Neural progenitor cell (in vitro differentiated cells): ENCODE data around the gene ZNF512. TPM values are rescaled to one million over a fixed set of nuclear protein-coding genes. Genes with fewer than 3 reads are reported as not detected.

Source experiments
- DNase-seq: peaks from one replicate; pipeline ENCODE4 v3.0.0-alpha.2; 2016; ENCODE audit warnings: low spot score
- H2AFZ ChIP-seq: fragments of 200-600 bp; sonication (generic); replicated peaks from 2 replicates; pipeline ENCODE4 v1.6.1; 2016; ENCODE audit warnings: antibody characterized with exemption
- H3F3A ChIP-seq: fragments of 200-600 bp; sonication (generic); 2 replicates; pipeline ENCODE4 v1.6.1; 2016; ENCODE audit warnings: antibody characterized with exemption, low read depth
- H3K27ac ChIP-seq: fragments of 200-600 bp; sonication (generic); 2 replicates; pipeline ENCODE4 v1.5.1; 2016; ENCODE audit warnings: mild to moderate bottlenecking
- H3K27me3 ChIP-seq: fragments of 200-600 bp; sonication (generic); 2 replicates; pipeline ENCODE4 v1.6.1; 2016; ENCODE audit warnings: mild to moderate bottlenecking, moderate library complexity
- H3K36me3 ChIP-seq: fragments of 200-600 bp; sonication (generic); 2 replicates; pipeline ENCODE4 v1.5.1; 2016
- H3K4me1 ChIP-seq: fragments of 200-600 bp; sonication (generic); 2 replicates; pipeline ENCODE4 v1.6.1; 2016; ENCODE audit warnings: mixed run types
- H3K4me2 ChIP-seq: fragments of 200-600 bp; sonication (generic); 2 replicates; pipeline ENCODE4 v1.6.1; 2016
- H3K4me3 ChIP-seq: fragments of 200-600 bp; sonication (generic); 2 replicates; pipeline ENCODE4 v1.5.1; 2016
- H3K79me2 ChIP-seq: fragments of 200-600 bp; sonication (generic); 2 replicates; pipeline ENCODE4 v1.6.1; 2016; ENCODE audit warnings: low read depth
- H3K9ac ChIP-seq: fragments of 200-600 bp; sonication (generic); 2 replicates; pipeline ENCODE4 v1.6.1; 2016
- H3K9me3 ChIP-seq: fragments of 200-600 bp; sonication (generic); 2 replicates; pipeline ENCODE4 v1.5.1; 2016; ENCODE audit warnings: low read depth
- H4K20me1 ChIP-seq: fragments of 200-600 bp; sonication (generic); 2 replicates; pipeline ENCODE4 v1.6.1; 2016; ENCODE audit warnings: low read depth
- H3K27ac Mint-ChIP-seq: 3 replicates; pipeline ENCODE4 v1.8.0; 2021; ENCODE audit warnings: mixed read lengths
- H3K27me3 Mint-ChIP-seq: 2 replicates; pipeline ENCODE4 v1.8.0; 2022; ENCODE audit warnings: low read depth, mild to moderate bottlenecking, inconsistent platforms, moderate library complexity, mixed read lengths; ENCODE audit not compliant: insufficient read depth
- H3K36me3 Mint-ChIP-seq: 3 replicates; pipeline ENCODE4 v1.8.0; 2021; ENCODE audit warnings: mixed read lengths
- H3K4me1 Mint-ChIP-seq: 3 replicates; pipeline ENCODE4 v1.8.0; 2021; ENCODE audit warnings: mixed read lengths
- H3K4me3 Mint-ChIP-seq: 3 replicates; pipeline ENCODE4 v1.8.0; 2021; ENCODE audit warnings: mild to moderate bottlenecking, moderate library complexity, mixed read lengths
- H3K9me3 Mint-ChIP-seq: 3 replicates; pipeline ENCODE4 v1.8.0; 2020; ENCODE audit warnings: mixed read lengths
- EZH2 ChIP-seq: fragments of 200-600 bp; sonication (generic); IDR thresholded peaks from 2 replicates; pipeline ENCODE4 v1.6.1; 2017; ENCODE audit warnings: antibody characterized with exemption, mild to moderate bottlenecking, moderate library complexity
- EZH2phosphoT487 ChIP-seq: fragments of 200-600 bp; sonication (generic); IDR thresholded peaks from 2 replicates; pipeline ENCODE4 v1.6.1; 2017; ENCODE audit warnings: antibody characterized with exemption
- total RNA-seq: library from RNA; depleted of rRNA; stranded (reverse); fragments of >200 nt; gene quantifications from 2 replicates; pipeline ENCODE4 v1.2.3, GENCODE V29; 2015; ENCODE audit warnings: low replicate concordance
- TF ChIP-seq, protein P1 (sequence below): fragments of 200-600 bp; sonication (generic); IDR thresholded peaks from 2 replicates; pipeline ENCODE4 v1.5.1; 2017; ENCODE audit warnings: antibody characterized with exemption, mild to moderate bottlenecking

ZNF512 gene
- total RNA-seq, 1 donor from 2014 or later: 106 TPM

DNA sequence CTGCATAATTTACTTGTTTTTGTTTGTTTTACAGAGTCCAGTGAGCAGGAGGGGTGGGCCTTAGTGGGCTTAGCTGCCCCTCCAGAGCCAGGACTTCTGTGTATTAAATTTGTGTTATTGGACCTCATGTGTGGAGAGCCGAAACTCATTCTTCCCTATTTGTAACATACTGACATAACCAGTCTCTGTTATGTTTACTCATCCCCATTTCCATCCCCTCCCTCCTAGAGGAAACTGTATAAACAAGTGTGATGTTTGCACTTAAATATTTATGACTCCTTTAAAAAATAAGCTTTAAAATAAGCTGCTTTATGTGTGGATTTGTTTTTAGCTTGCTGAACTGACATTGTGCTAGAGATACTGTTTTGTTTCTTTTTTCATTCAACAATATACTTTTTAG lies 13.8 kb downstream of the ZNF512 start:
- H3K9me3 ChIP-seq: peaks cover 4% of the 10 kb centered on the region
- H4K20me1 ChIP-seq: peaks cover 26% of the 10 kb centered on the region

GRCh38 chr2:27606611-27607010 lies 23.8 kb downstream of the ZNF512 start:
- H3K27ac Mint-ChIP-seq: no peak overlapping the region
- Histone ChIP-seq H3K27ac (no peak overlapping the region), H3K36me3 (peaks cover 13% of the 10 kb centered on the region), H3K27me3 (no peaks in the 10 kb centered on the region), H3K9me3 (no peaks in the 10 kb centered on the region), H3K4me2 (no peak overlapping the region), H2AFZ (no peak overlapping the region), H3K4me3 (no peak overlapping the region), H3K79me2 (peaks cover 19% of the 10 kb centered on the region), H3K9ac (no peak overlapping the region), H3K4me1 (no peaks in the 10 kb centered on the region), H3F3A (no peaks in the 10 kb centered on the region), H4K20me1 (no peaks in the 10 kb centered on the region)
- no peak for DNase-seq
- H3K4me1 Mint-ChIP-seq: no peaks in the 10 kb centered on the region
- no peak overlapping the region for H3K4me3 Mint-ChIP-seq
- H3K27me3 Mint-ChIP-seq: no peaks in the 10 kb centered on the region
- no peaks in the 10 kb centered on the region for H3K9me3 Mint-ChIP-seq
- peaks cover 40% of the 10 kb centered on the region for H3K36me3 Mint-ChIP-seq
- TF ChIP-seq EZH2 (no peak), EZH2phosphoT487 (no peak)
- TF ChIP-seq, protein P1, sequence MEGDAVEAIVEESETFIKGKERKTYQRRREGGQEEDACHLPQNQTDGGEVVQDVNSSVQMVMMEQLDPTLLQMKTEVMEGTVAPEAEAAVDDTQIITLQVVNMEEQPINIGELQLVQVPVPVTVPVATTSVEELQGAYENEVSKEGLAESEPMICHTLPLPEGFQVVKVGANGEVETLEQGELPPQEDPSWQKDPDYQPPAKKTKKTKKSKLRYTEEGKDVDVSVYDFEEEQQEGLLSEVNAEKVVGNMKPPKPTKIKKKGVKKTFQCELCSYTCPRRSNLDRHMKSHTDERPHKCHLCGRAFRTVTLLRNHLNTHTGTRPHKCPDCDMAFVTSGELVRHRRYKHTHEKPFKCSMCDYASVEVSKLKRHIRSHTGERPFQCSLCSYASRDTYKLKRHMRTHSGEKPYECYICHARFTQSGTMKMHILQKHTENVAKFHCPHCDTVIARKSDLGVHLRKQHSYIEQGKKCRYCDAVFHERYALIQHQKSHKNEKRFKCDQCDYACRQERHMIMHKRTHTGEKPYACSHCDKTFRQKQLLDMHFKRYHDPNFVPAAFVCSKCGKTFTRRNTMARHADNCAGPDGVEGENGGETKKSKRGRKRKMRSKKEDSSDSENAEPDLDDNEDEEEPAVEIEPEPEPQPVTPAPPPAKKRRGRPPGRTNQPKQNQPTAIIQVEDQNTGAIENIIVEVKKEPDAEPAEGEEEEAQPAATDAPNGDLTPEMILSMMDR: no peak

More for the DNA sequence above, 13.8 kb downstream of the ZNF512 start:
- Mint-ChIP-seq H3K4me1 (no peaks in the 10 kb centered on the region), H3K36me3 (peaks cover 41% of the 10 kb centered on the region), H3K4me3 (no peak overlapping the region), H3K9me3 (peaks cover 40% of the 10 kb centered on the region), H3K27me3 (peaks cover 8% of the 10 kb centered on the region), H3K27ac (no peak overlapping the region)
- Histone ChIP-seq H3K4me3 (no peak overlapping the region), H3K36me3 (peaks cover 8% of the 10 kb centered on the region), H3K9ac (no peak overlapping the region), H3K27ac (no peak overlapping the region), H3F3A (peaks cover 11% of the 10 kb centered on the region), H3K4me1 (peaks cover 6% of the 10 kb centered on the region), H3K79me2 (peaks cover 95% of the 10 kb centered on the region), H2AFZ (no peak overlapping the region), H3K4me2 (no peak overlapping the region), H3K27me3 (no peaks in the 10 kb centered on the region)
- no peak for DNase-seq
- no peak for TF ChIP-seq EZH2phosphoT487
- TF ChIP-seq, protein P1: no peak
- no peak for TF ChIP-seq EZH2

DNA sequence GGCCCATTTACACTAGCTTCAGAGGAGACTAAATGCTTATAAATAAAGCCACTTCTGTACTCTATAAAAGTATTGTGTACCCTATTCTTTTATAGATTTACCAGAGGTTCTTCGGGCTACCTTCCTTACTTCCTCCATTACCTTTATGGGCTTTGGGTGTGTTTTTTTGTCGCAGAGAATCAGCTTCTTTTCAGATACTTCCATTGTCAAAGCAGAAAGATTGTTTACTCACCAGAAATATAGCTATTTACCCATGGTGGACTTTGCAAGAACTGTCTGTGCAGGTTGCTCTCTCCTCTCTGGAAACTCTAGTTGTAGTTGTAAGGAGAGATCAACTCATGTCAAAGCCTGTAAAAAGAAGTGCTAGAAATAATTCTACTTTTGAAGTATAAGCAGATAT lies 31.1 kb downstream of the ZNF512 start:
- H3F3A ChIP-seq: no peaks in the 10 kb centered on the region
- no peak overlapping the region for H3K4me3 ChIP-seq
- H3K9me3 ChIP-seq: no peaks in the 10 kb centered on the region
- H3K4me2 ChIP-seq: no peak overlapping the region
- Mint-ChIP-seq H3K9me3 (no peaks in the 10 kb centered on the region), H3K27ac (no peak overlapping the region), H3K4me3 (no peak overlapping the region), H3K36me3 (peaks cover 19% of the 10 kb centered on the region), H3K4me1 (no peaks in the 10 kb centered on the region), H3K27me3 (peaks cover 2% of the 10 kb centered on the region)
- H3K9ac ChIP-seq: no peak overlapping the region
- no peaks in the 10 kb centered on the region for H3K4me1 ChIP-seq
- no peak for DNase-seq
- TF ChIP-seq EZH2 (no peak), EZH2phosphoT487 (no peak)
- TF ChIP-seq, protein P1: no peak
- peaks cover 4% of the 10 kb centered on the region for H3K36me3 ChIP-seq
- no peak overlapping the region for H3K27ac ChIP-seq
- H2AFZ ChIP-seq: no peak overlapping the region
- no peaks in the 10 kb centered on the region for H4K20me1 ChIP-seq
- H3K79me2 ChIP-seq: peaks cover 6% of the 10 kb centered on the region
- no peaks in the 10 kb centered on the region for H3K27me3 ChIP-seq
